WTC11 (cell line): ENCODE measurements around the gene LONP2. TPM values are rescaled to one million over a fixed set of nuclear protein-coding genes. Genes with fewer than 3 reads are reported as not detected.

Experiments
- ATAC-seq: fragments of 200-7000 bp; cut with Tn5 transposase; 2 replicates; pipeline ENCODE4 v1.10.0; 2021; ENCODE audit warnings: mild to moderate bottlenecking, moderate library complexity
- CTCF ChIA-PET: fragments of 300-600 bp; sonication (Branson Sonifier 250); formaldehyde crosslinking; loops from one replicate; lab custom pipeline; 2021; ENCODE audit warnings: antibody characterized with exemption; lab: Charles Lee
- POLR2A ChIA-PET: fragments of 350-600 bp; sonication (Branson Sonifier 250); formaldehyde crosslinking; loops from one replicate; lab custom pipeline; 2021; ENCODE audit warnings: antibody characterized with exemption; lab: Charles Lee
- DNase-seq: peaks from one replicate; pipeline ENCODE4 v3.0.0; 2021; ENCODE audit warnings: low spot score
- H3K27ac Mint-ChIP-seq: 2 replicates; pipeline ENCODE4 v1.8.0; 2021; ENCODE audit warnings: mixed read lengths
- H3K27me3 Mint-ChIP-seq: 2 replicates; pipeline ENCODE4 v1.8.0; 2021; ENCODE audit warnings: low read depth, mild to moderate bottlenecking, moderate library complexity, mixed read lengths
- H3K36me3 Mint-ChIP-seq: 2 replicates; pipeline ENCODE4 v1.8.0; 2021; ENCODE audit warnings: mixed read lengths
- H3K4me1 Mint-ChIP-seq: 2 replicates; pipeline ENCODE4 v1.8.0; 2022; ENCODE audit warnings: mixed read lengths
- H3K4me3 Mint-ChIP-seq: 2 replicates; pipeline ENCODE4 v1.8.0; 2021; ENCODE audit warnings: mild to moderate bottlenecking, moderate library complexity, mixed read lengths
- H3K9me3 Mint-ChIP-seq: 2 replicates; pipeline ENCODE4 v1.8.0; 2021; ENCODE audit warnings: mixed read lengths
- CREB1 ChIP-seq: sonication (generic); formaldehyde crosslinking; IDR thresholded peaks from 2 replicates; pipeline ENCODE4 v1.8.0; 2023; ENCODE audit warnings: mild to moderate bottlenecking, missing genetic modification reagents
- EMX1 ChIP-seq: fragments of 250-450 bp; sonication (Bioruptor Pico); IDR thresholded peaks from 2 replicates; pipeline ENCODE4 v1.8.0; 2021; ENCODE audit warnings: mild to moderate bottlenecking
- FOXK1 ChIP-seq: sonication (generic); formaldehyde crosslinking; IDR thresholded peaks from 2 replicates; pipeline ENCODE4 v1.8.0; 2022; ENCODE audit warnings: mild to moderate bottlenecking, moderate library complexity, missing genetic modification reagents
- GRHL2 ChIP-seq: fragments of 250-450 bp; sonication (Bioruptor Pico); IDR thresholded peaks from 2 replicates; pipeline ENCODE4 v1.8.0; 2022; ENCODE audit warnings: mild to moderate bottlenecking, moderate library complexity; ENCODE audit not compliant: insufficient replicate concordance, severe bottlenecking
- KAT7 ChIP-seq: sonication (generic); formaldehyde crosslinking; IDR thresholded peaks from 2 replicates; pipeline ENCODE4 v1.8.1; 2023; ENCODE audit warnings: missing genetic modification reagents, mild to moderate bottlenecking, borderline replicate concordance
- PRRX2 ChIP-seq: fragments of 250-450 bp; sonication (Bioruptor Pico); IDR thresholded peaks from 2 replicates; pipeline ENCODE4 v1.8.0; 2021; ENCODE audit warnings: mild to moderate bottlenecking
- RELA ChIP-seq: sonication (generic); formaldehyde crosslinking; IDR thresholded peaks from 2 replicates; pipeline ENCODE4 v1.8.1; 2022; ENCODE audit warnings: missing genetic modification reagents, mild to moderate bottlenecking, borderline replicate concordance
- SMAD3 ChIP-seq: sonication (generic); formaldehyde crosslinking; IDR thresholded peaks from 2 replicates; pipeline ENCODE4 v1.8.0; 2022; ENCODE audit warnings: missing genetic modification reagents, mild to moderate bottlenecking, borderline replicate concordance
- SOX15 ChIP-seq: fragments of 250-450 bp; sonication (Bioruptor Pico); IDR thresholded peaks from 2 replicates; pipeline ENCODE4 v1.9.0; 2021; ENCODE audit warnings: mild to moderate bottlenecking
- ZNF121 ChIP-seq: sonication (generic); formaldehyde crosslinking; IDR thresholded peaks from 2 replicates; pipeline ENCODE4 v1.8.0; 2023; ENCODE audit warnings: missing genetic modification reagents
- ZNF396 ChIP-seq: fragments of 250-450 bp; sonication (Bioruptor Pico); IDR thresholded peaks from 2 replicates; pipeline ENCODE4 v1.8.0; 2021; ENCODE audit warnings: mild to moderate bottlenecking, moderate library complexity, borderline replicate concordance
- ZNF671 ChIP-seq: fragments of 250-450 bp; sonication (Bioruptor Pico); IDR thresholded peaks from 2 replicates; pipeline ENCODE4 v1.8.0; 2021; ENCODE audit warnings: mild to moderate bottlenecking
- total RNA-seq: library from RNA; stranded (reverse); gene quantifications from 3 replicates; pipeline ENCODE4 v1.2.3, GENCODE V29; 2021
- TF ChIP-seq, protein P1 (sequence below): sonication (generic); formaldehyde crosslinking; IDR thresholded peaks from 2 replicates; pipeline ENCODE4 v1.8.0; 2023; ENCODE audit warnings: missing genetic modification reagents
- TF ChIP-seq, protein P2 (sequence below): sonication (generic); formaldehyde crosslinking; IDR thresholded peaks from 2 replicates; pipeline ENCODE4 v1.8.0; 2022; ENCODE audit warnings: mild to moderate bottlenecking, missing genetic modification reagents
- TF ChIP-seq, protein P3 (sequence below): fragments of 250-450 bp; sonication (Bioruptor Pico); conservative IDR thresholded peaks from 2 replicates; pipeline ENCODE4 v1.9.0; 2021; ENCODE audit warnings: mild to moderate bottlenecking
- TF ChIP-seq, protein P4 (sequence below): sonication (generic); formaldehyde crosslinking; IDR thresholded peaks from 2 replicates; pipeline ENCODE4 v1.8.0; 2022; ENCODE audit warnings: mild to moderate bottlenecking, missing genetic modification reagents
- TF ChIP-seq, protein P5 (sequence below): sonication (generic); formaldehyde crosslinking; IDR thresholded peaks from 2 replicates; pipeline ENCODE4 v1.8.0; 2023; ENCODE audit warnings: mild to moderate bottlenecking, missing genetic modification reagents
- TF ChIP-seq, protein P6 (sequence below): sonication (generic); formaldehyde crosslinking; IDR thresholded peaks from 2 replicates; pipeline ENCODE4 v1.8.1; 2022; ENCODE audit warnings: low read depth, missing genetic modification reagents, borderline replicate concordance
- TF ChIP-seq, protein P7 (sequence below): sonication (generic); formaldehyde crosslinking; IDR thresholded peaks from 2 replicates; pipeline ENCODE4 v1.8.0; 2022; ENCODE audit warnings: mild to moderate bottlenecking, missing genetic modification reagents
- TF ChIP-seq, protein P8 (sequence below): sonication (generic); formaldehyde crosslinking; conservative IDR thresholded peaks from 2 replicates; pipeline ENCODE4 v1.8.1; 2022; ENCODE audit warnings: mild to moderate bottlenecking, missing genetic modification reagents

Gene LONP2
- total RNA-seq, 1 experiment from 2014 or later = 28.4 TPM

DNA sequence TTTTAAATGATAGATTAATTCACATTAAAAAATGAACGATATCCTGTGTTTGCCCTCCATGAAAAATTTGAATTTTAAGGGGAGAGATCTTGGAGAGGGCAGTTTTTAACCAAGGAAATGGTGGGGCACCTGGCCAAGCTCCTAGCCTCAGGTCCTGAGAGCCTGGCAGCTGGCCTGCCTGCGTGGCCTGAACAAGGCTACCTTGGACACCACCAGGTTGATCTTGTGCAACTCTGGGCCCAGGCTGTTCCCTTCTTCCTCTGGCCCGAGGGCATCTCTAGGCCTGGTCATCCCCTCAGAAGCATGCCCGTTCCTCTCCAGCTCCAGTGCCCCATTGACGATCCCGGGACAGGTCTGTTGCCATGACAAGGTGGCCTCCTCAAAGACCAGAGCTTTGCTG, 33.4 kb upstream of the LONP2 start:
- Mint-ChIP-seq H3K36me3 (no peaks in the 10 kb centered on the region), H3K27ac (no peak overlapping the region), H3K27me3 (no peaks in the 10 kb centered on the region), H3K4me3 (no peak overlapping the region), H3K9me3 (no peaks in the 10 kb centered on the region), H3K4me1 (0 out of 2 replicates have a peak, but pooled peaks cover 5% of the 10 kb centered on the region)
- POLR2A ChIA-PET = interaction anchor here (0.5 kb wide), 1 partner anchor 97 kb away, joined by 5 read pairs; no protein-coding TSS in a partner anchor
- DNase-seq (no peak), ATAC-seq (no peak)
- no peak for TF ChIP-seq GRHL2 (CRISPR knock-in tag)
- CTCF ChIA-PET = no interaction called here

DNA sequence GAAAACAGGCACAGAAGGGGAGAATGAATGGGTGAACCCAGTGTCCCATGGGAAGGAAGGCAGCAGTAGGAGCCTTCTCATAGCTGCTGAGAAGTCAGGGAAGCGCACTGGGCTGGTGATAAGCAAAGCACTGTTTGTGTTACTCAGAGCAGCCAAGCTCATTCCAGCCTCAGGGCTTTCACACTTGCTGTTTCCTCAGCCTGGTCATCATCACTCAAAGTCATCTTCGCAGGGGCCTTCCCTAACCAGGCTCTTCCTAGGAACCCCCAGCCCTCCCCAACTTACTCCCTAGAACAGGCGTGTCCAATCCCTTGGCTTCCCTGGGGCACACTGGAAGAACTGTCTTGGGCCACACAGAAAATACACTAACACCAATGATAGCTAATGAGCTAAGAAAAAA, 32.1 kb upstream of the LONP2 start:
- H3K27ac Mint-ChIP-seq = no peak overlapping the region
- TF ChIP-seq SOX15 (CRISPR knock-in tag) (no peak), GRHL2 (CRISPR knock-in tag) (no peak), ZNF671 (CRISPR knock-in tag) (no peak), FOXK1 (CRISPR knock-in tag) (no peak), RELA (CRISPR knock-in tag) (no peak), SMAD3 (CRISPR knock-in tag) (no peak)
- TF ChIP-seq, protein P1, sequence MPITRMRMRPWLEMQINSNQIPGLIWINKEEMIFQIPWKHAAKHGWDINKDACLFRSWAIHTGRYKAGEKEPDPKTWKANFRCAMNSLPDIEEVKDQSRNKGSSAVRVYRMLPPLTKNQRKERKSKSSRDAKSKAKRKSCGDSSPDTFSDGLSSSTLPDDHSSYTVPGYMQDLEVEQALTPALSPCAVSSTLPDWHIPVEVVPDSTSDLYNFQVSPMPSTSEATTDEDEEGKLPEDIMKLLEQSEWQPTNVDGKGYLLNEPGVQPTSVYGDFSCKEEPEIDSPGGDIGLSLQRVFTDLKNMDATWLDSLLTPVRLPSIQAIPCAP = no peak
- TF ChIP-seq, protein P2, sequence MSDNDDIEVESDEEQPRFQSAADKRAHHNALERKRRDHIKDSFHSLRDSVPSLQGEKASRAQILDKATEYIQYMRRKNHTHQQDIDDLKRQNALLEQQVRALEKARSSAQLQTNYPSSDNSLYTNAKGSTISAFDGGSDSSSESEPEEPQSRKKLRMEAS (CRISPR knock-in tag) = no peak
- TF ChIP-seq, protein P3, sequence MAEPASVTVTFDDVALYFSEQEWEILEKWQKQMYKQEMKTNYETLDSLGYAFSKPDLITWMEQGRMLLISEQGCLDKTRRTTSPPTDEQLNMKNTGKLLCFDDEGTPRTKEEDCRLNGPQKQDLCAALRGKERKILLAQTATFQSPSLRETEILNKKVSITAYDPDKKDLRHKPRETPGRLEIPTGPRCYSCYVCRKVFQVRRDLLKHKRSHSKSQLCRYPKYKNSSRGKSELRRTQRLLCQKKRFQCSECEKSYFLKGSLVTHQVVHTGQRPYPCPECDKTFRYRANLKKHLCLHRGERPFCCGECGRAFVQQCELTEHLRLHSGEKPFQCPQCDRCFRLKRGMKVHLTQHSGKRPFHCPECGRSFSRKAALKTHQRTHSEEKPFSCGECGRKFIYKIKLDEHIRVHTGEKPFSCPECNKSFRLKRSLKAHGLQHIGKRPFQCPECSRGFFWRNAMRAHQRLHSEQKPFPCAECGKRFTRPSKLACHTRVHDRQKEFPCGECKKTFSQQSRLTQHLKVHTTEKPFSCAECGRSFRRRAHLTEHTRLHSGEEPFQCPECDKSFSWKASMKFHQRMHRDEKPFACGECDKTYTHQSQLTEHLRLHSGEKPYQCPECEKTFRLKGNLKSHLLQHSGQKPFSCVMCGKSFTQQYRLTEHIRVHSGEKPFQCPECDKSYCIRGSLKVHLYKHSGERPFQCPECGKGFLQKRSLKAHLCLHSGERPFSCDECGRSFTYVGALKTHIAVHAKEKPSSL (CRISPR knock-in tag) = no peak
- ATAC-seq (no peak), DNase-seq (no peak)
- ChIA-PET CTCF (interaction anchor here (0.7 to 1.1 kb wide), 2 partner anchors 12 to 419 kb away, joined by 3 read pairs; no protein-coding TSS in a partner anchor), POLR2A (no interaction called here)
- H3K27me3 Mint-ChIP-seq = no peaks in the 10 kb centered on the region
- H3K9me3 Mint-ChIP-seq = no peaks in the 10 kb centered on the region
- no peaks in the 10 kb centered on the region for H3K4me1 Mint-ChIP-seq
- H3K4me3 Mint-ChIP-seq = no peak overlapping the region
- no peaks in the 10 kb centered on the region for H3K36me3 Mint-ChIP-seq

DNA sequence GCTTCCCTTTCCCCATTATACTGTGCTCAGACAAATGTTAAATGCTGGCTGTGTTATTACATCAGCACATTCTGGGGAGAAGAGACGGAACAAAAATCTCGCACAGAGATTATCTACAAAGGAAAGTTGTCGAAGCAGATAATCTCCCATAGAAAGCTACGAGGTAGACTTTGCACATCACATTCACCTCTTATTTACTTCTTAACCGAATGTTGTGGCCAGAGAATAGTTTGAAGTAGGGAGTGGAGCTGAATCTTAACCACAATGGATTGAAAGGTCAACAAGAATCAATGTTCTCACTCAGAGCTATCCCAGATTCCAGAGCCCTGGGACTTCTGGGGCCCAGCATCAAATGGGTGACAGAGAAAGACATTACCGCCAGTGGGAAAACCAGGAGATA, 28.4 kb upstream of the LONP2 start:
- DNase-seq = no peak
- Mint-ChIP-seq H3K4me1 (no peaks in the 10 kb centered on the region), H3K4me3 (no peak overlapping the region), H3K36me3 (no peaks in the 10 kb centered on the region), H3K9me3 (peaks cover 6% of the 10 kb centered on the region), H3K27ac (no peak overlapping the region), H3K27me3 (no peaks in the 10 kb centered on the region)
- POLR2A ChIA-PET = no interaction called here
- no peak for ATAC-seq
- CTCF ChIA-PET = interaction anchor here (0.6 kb wide), 1 partner anchor 27 kb away, joined by 3 read pairs; no protein-coding TSS in a partner anchor
- no peak for TF ChIP-seq ZNF121
- TF ChIP-seq, protein P4, sequence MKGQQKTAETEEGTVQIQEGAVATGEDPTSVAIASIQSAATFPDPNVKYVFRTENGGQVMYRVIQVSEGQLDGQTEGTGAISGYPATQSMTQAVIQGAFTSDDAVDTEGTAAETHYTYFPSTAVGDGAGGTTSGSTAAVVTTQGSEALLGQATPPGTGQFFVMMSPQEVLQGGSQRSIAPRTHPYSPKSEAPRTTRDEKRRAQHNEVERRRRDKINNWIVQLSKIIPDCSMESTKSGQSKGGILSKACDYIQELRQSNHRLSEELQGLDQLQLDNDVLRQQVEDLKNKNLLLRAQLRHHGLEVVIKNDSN (CRISPR knock-in tag) = no peak
- no peak for TF ChIP-seq ZNF396 (CRISPR knock-in tag)
- TF ChIP-seq PRRX2 = no peak
- TF ChIP-seq, protein P5, sequence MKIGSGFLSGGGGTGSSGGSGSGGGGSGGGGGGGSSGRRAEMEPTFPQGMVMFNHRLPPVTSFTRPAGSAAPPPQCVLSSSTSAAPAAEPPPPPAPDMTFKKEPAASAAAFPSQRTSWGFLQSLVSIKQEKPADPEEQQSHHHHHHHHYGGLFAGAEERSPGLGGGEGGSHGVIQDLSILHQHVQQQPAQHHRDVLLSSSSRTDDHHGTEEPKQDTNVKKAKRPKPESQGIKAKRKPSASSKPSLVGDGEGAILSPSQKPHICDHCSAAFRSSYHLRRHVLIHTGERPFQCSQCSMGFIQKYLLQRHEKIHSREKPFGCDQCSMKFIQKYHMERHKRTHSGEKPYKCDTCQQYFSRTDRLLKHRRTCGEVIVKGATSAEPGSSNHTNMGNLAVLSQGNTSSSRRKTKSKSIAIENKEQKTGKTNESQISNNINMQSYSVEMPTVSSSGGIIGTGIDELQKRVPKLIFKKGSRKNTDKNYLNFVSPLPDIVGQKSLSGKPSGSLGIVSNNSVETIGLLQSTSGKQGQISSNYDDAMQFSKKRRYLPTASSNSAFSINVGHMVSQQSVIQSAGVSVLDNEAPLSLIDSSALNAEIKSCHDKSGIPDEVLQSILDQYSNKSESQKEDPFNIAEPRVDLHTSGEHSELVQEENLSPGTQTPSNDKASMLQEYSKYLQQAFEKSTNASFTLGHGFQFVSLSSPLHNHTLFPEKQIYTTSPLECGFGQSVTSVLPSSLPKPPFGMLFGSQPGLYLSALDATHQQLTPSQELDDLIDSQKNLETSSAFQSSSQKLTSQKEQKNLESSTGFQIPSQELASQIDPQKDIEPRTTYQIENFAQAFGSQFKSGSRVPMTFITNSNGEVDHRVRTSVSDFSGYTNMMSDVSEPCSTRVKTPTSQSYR (CRISPR knock-in tag) = no peak
- TF ChIP-seq, protein P6, sequence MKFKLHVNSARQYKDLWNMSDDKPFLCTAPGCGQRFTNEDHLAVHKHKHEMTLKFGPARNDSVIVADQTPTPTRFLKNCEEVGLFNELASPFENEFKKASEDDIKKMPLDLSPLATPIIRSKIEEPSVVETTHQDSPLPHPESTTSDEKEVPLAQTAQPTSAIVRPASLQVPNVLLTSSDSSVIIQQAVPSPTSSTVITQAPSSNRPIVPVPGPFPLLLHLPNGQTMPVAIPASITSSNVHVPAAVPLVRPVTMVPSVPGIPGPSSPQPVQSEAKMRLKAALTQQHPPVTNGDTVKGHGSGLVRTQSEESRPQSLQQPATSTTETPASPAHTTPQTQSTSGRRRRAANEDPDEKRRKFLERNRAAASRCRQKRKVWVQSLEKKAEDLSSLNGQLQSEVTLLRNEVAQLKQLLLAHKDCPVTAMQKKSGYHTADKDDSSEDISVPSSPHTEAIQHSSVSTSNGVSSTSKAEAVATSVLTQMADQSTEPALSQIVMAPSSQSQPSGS = no peak
- TF ChIP-seq, protein P7, sequence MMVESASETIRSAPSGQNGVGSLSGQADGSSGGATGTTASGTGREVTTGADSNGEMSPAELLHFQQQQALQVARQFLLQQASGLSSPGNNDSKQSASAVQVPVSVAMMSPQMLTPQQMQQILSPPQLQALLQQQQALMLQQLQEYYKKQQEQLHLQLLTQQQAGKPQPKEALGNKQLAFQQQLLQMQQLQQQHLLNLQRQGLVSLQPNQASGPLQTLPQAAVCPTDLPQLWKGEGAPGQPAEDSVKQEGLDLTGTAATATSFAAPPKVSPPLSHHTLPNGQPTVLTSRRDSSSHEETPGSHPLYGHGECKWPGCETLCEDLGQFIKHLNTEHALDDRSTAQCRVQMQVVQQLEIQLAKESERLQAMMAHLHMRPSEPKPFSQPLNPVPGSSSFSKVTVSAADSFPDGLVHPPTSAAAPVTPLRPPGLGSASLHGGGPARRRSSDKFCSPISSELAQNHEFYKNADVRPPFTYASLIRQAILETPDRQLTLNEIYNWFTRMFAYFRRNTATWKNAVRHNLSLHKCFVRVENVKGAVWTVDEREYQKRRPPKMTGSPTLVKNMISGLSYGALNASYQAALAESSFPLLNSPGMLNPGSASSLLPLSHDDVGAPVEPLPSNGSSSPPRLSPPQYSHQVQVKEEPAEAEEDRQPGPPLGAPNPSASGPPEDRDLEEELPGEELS (CRISPR knock-in tag) = no peak
- TF ChIP-seq KAT7 (CRISPR knock-in tag) = no peak
- no peak for TF ChIP-seq EMX1
- TF ChIP-seq CREB1 (CRISPR knock-in tag) = no peak
- TF ChIP-seq, protein P8, sequence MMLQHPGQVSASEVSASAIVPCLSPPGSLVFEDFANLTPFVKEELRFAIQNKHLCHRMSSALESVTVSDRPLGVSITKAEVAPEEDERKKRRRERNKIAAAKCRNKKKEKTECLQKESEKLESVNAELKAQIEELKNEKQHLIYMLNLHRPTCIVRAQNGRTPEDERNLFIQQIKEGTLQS = no peak
